Activated T-cell treated with anti-CD3 and anti-CD28 coated beads, Interleukin-2, amount 50 U/mL, for 48 hours (primary cell): ENCODE results near the gene NUP98.

Experiments used
- DNase-seq, 2 experiments: peaks; one replicate each; pipeline ENCODE4 v3.0.0-alpha.2; 2020

NUP98 gene

DNA sequence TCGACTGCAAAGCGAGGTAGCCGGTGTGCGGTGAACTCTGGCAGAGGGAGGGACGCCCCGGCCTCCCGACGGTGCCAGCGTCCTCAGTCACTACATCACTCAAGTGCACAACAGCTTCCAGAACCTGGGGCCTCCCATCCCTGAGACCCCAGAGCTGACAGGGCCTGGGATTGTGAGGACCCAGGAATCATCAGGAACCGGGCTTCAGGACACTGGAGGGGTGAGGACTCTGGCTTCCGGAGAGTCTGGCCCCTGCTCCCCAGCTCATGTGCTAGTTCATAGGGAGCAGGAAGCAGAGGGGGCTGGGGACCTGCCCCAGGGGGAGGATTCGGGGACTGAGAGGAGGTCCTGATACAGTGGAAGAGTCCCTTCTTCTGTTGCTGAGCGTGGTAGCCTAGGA is 160.2 kb downstream of the NUP98 start:
- DNase-seq, result no peak

DNA sequence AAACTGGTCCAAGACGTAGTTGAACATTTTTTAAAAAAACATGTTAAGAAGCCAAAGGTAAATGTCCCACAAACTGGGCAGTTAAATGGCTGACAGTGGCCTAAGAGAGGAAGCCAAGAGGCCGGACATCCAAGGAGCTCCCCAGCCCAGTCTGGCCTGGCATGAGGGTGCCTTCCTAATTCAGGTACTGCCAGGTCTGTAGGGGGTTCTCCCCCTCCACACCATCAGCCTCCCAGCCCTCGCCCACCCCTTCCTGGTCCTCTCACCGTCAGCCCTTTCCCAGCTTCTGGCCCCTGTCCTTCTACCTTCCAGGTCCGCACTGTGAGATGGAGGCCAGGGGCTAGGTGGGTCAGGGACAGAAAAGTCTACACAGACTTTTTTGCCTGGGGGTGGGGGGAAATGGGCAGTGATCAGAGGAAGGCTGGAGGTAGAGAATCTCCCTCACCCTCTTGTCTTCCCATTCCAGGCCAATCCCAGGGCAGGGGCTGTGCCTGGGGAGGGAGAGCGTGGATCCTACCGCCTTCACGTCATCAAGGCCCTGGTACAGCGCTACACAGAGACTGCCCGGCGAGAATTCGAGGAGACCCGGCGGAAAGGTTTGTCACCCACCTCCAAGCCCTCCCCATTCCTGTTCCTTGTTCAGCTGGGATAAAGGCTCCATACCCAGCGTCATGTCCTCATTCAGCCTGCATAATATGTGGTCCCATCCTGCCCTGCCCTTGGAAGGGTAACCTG is 161.5 kb downstream of the NUP98 start:
- no peak for DNase-seq

DNA sequence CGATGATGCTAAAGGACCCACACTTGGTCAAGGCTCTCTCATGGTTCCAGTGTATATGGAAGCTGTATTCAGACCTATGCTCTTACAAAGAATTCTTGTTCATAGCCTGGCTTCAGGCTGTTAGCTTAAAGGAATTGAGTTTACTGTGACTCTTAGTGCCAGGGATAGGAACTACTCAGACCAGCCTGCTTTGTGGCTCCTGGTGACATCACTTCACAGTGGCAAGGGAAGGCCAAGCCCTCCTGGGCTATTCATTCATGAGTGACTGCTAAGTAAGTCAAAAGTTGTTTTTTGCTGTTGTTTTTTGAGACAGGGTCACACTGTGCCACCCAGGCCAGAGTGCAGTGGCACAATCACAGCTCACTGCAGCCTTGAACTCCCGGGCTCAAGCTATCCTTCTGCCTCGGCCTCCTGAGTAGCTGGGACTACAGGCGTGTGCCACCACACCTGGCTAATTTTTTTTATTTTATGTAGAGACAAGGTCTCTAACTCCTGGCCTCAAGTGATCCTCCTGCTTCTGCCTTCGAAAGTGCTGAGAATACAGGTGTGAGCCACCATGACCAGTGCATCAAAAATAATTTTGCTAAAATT is 165.2 kb downstream of the NUP98 start:
- no peak for DNase-seq

DNA sequence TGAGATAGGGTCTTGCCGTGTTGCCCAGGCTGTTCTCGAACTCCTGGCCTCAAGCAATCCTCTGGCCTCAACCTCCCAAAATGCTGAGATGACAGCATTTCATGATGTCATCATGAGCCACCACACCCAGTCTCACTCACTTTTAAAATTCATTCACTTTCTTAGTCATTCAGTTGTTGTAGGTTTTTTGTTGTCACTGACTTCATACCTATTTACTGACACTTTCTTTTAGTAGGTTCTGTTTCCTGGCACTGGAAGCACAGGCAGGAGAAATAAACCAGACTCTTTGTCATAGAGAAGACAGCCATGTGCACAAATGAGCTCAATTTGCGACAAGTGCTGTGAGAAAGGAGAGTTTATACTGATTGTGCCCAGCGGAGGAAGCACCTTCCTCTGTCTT is 166.0 kb downstream of the NUP98 start:
- no peak for DNase-seq

DNA sequence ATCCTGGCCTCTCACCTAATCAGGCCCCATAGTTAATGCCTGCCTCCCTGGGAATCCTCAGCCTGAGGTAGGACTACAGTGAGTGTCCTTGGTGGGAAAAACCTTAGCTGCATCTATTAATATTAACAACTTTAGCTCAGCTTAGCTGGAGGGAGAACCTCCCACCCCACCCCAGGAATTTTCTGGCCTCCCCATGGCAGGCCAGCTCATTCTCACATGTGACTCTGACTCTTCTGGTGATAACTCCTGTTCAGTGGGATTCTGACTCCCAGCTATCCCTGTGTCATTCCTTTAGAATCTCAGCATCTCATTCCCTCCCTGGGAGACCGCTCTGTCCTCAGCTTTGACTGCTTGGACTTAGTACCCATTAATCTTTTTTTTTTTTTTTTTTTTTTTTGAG is 170.1 kb downstream of the NUP98 start:
- no peak for DNase-seq

DNA sequence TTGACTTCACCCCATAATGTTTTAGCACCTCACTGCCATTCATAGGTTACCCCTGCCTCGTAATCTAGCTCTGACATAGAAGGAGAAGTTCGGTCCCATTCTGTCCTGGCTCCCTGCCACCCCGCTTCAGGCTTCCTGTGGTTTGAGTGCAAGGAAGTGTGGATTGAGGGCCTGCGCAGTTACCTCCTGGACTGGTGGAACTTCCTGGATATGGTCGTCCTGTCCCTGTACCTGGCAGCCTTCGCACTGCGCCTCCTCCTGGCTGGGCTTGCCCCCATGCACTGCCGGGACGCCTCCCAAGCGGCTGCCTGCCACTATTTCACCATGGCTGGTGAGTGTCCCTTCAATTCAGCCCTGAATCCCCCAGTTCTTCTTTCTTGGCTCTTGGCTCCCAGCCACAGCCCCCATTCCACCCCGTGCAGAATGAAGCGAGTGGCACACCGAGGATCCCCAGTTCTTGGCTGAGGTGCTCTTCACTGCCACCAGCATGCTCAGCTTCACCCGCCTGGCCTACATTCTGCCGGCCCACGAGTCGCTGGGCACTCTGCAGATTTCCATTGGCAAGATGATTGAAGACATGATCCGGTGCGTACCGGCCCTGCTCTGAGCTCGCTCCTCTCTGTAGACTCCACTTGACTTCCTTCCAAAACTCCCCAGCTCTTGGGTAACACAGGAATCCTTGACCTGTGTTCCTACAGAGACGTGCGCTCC is 170.9 kb downstream of the NUP98 start:
- DNase-seq, result peak; percentile 26 to 34
